ENCODE data around the gene TMUB1. TPM values are rescaled to one million over a fixed set of nuclear protein-coding genes. Genes with fewer than 3 reads are reported as not detected.

TMUB1 gene
- total RNA-seq, 3 donors from 2014 or later (not counting 1 experiment from before 2014, with no cell fraction given): 44.1 to 49.8 (median 47.3) TPM

- Histone ChIP-seq H3K4me1 (ENCODE audit: control insufficient read depth, insufficient read depth, low read length) (no peaks in the 10 kb centered on the region), H3K9me3 (ENCODE audit: control insufficient read depth, insufficient read depth, low read length) (no peaks in the 10 kb centered on the region), H3K4me3 (ENCODE audit: low read length) (no peak overlapping the region), H3K27me3 (ENCODE audit: control insufficient read depth, insufficient read depth, low read length) (no peaks in the 10 kb centered on the region), H3K36me3 (ENCODE audit: control insufficient read depth, insufficient read depth, low read length) (peaks cover 12% of the 10 kb centered on the region), H3K27ac (ENCODE audit: low read length) (no peak overlapping the region)
- no peak for DNase-seq
- Mint-ChIP-seq H3K9me3 (no peaks in the 10 kb centered on the region), H3K27ac (no peak overlapping the region), H3K4me1 (peaks cover 0 to 10% of the 10 kb centered on the region in 2 donors), H3K36me3 (no peaks in the 10 kb centered on the region), H3K4me3 (no peak overlapping the region), H3K27me3 (ENCODE audit: low read depth in 2 of 2) (no peaks in the 10 kb centered on the region)
- intact Hi-C loops (cut with micrococcal nuclease): no loop called here
- WGBS (ENCODE audit: insufficient coverage): 88% methylated on average over 30 of the region's 30 CpGs
- TF ChIP-seq, protein P1, sequence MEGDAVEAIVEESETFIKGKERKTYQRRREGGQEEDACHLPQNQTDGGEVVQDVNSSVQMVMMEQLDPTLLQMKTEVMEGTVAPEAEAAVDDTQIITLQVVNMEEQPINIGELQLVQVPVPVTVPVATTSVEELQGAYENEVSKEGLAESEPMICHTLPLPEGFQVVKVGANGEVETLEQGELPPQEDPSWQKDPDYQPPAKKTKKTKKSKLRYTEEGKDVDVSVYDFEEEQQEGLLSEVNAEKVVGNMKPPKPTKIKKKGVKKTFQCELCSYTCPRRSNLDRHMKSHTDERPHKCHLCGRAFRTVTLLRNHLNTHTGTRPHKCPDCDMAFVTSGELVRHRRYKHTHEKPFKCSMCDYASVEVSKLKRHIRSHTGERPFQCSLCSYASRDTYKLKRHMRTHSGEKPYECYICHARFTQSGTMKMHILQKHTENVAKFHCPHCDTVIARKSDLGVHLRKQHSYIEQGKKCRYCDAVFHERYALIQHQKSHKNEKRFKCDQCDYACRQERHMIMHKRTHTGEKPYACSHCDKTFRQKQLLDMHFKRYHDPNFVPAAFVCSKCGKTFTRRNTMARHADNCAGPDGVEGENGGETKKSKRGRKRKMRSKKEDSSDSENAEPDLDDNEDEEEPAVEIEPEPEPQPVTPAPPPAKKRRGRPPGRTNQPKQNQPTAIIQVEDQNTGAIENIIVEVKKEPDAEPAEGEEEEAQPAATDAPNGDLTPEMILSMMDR (IDR thresholded peaks at IDR 0.05): no peak
- ATAC-seq: no peak
Measured at GRCh38 chr7:151121380-151122170, 38.3 kb upstream of the TMUB1 start.

GRCh38 chr7:151120896-151121295, 37.6 kb upstream of the TMUB1 start:
- Histone ChIP-seq H3K27me3 (ENCODE audit: control insufficient read depth, insufficient read depth, low read length) (no peaks in the 10 kb centered on the region), H3K27ac (ENCODE audit: low read length) (no peak overlapping the region), H3K4me3 (ENCODE audit: low read length) (no peak overlapping the region), H3K4me1 (ENCODE audit: control insufficient read depth, insufficient read depth, low read length) (no peaks in the 10 kb centered on the region), H3K9me3 (ENCODE audit: control insufficient read depth, insufficient read depth, low read length) (no peaks in the 10 kb centered on the region), H3K36me3 (ENCODE audit: control insufficient read depth, insufficient read depth, low read length) (peaks cover 12% of the 10 kb centered on the region)
- H3K4me1 Mint-ChIP-seq: peaks cover 0 to 10% of the 10 kb centered on the region in 2 donors
- H3K9me3 Mint-ChIP-seq: no peaks in the 10 kb centered on the region
- no peak for DNase-seq
- TF ChIP-seq, protein P1 (IDR thresholded peaks at IDR 0.05): no peak
- no peak overlapping the region for H3K27ac Mint-ChIP-seq
- no peaks in the 10 kb centered on the region for H3K36me3 Mint-ChIP-seq
- H3K27me3 Mint-ChIP-seq (ENCODE audit: low read depth in 2 of 2): no peaks in the 10 kb centered on the region
- no peak overlapping the region for H3K4me3 Mint-ChIP-seq
- intact Hi-C loops (cut with micrococcal nuclease): no loop called here
- no peak for ATAC-seq
- 93% methylated on average over 22 of the region's 22 CpGs for WGBS (ENCODE audit: insufficient coverage)

DNA sequence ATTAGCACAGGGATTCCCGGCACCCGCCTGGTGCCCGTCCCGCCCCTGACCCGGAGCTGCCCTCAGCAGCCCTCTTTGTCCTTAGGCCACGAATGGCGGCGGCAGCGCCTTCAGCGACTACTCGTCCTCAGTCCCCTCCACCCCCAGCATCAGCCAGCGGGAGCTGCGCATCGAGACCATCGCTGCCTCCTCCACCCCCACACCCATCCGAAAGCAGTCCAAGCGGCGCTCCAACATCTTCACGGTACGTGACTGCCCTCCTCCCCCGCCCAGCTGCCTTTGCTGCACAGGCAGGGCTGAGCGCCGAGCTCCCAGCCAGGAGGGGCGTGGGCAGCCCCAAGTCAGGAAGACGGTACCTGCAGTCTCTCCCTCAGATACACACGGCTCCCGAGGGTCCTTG, 36.6 kb upstream of the TMUB1 start:
- no peaks in the 10 kb centered on the region for H3K27me3 Mint-ChIP-seq (ENCODE audit: low read depth in 2 of 2)
- no peak overlapping the region for H3K27ac Mint-ChIP-seq
- Histone ChIP-seq H3K4me1 (ENCODE audit: control insufficient read depth, insufficient read depth, low read length) (peaks cover 3% of the 10 kb centered on the region), H3K27me3 (ENCODE audit: control insufficient read depth, insufficient read depth, low read length) (no peaks in the 10 kb centered on the region), H3K36me3 (ENCODE audit: control insufficient read depth, insufficient read depth, low read length) (peaks cover 11% of the 10 kb centered on the region), H3K9me3 (ENCODE audit: control insufficient read depth, insufficient read depth, low read length) (no peaks in the 10 kb centered on the region), H3K27ac (ENCODE audit: low read length) (no peak overlapping the region), H3K4me3 (ENCODE audit: low read length) (no peak overlapping the region)
- no peaks in the 10 kb centered on the region for H3K36me3 Mint-ChIP-seq
- intact Hi-C loops (cut with micrococcal nuclease): no loop called here
- ATAC-seq: no peak
- TF ChIP-seq, protein P1 (IDR thresholded peaks at IDR 0.05): no peak
- 95% methylated on average over 27 of the region's 27 CpGs for WGBS (ENCODE audit: insufficient coverage)
- no peaks in the 10 kb centered on the region for H3K9me3 Mint-ChIP-seq
- peaks cover 0 to 10% of the 10 kb centered on the region in 2 donors for H3K4me1 Mint-ChIP-seq
- DNase-seq: no peak
- no peak overlapping the region for H3K4me3 Mint-ChIP-seq

- Mint-ChIP-seq H3K27ac (no peak overlapping the region), H3K27me3 (ENCODE audit: low read depth in 2 of 2) (no peaks in the 10 kb centered on the region), H3K4me1 (peaks cover 0 to 10% of the 10 kb centered on the region in 2 donors), H3K4me3 (no peak overlapping the region), H3K36me3 (no peaks in the 10 kb centered on the region), H3K9me3 (no peaks in the 10 kb centered on the region)
- no peak overlapping the region for H3K27ac ChIP-seq (ENCODE audit: low read length)
- intact Hi-C loops (cut with micrococcal nuclease): no loop called here
- H3K36me3 ChIP-seq (ENCODE audit: control insufficient read depth, insufficient read depth, low read length): peaks cover 10% of the 10 kb centered on the region
- peaks cover 3% of the 10 kb centered on the region for H3K4me1 ChIP-seq (ENCODE audit: control insufficient read depth, insufficient read depth, low read length)
- TF ChIP-seq, protein P1 (IDR thresholded peaks at IDR 0.05): no peak
- no peak for DNase-seq
- H3K27me3 ChIP-seq (ENCODE audit: control insufficient read depth, insufficient read depth, low read length): no peaks in the 10 kb centered on the region
- H3K4me3 ChIP-seq (ENCODE audit: low read length): no peak overlapping the region
- WGBS (ENCODE audit: insufficient coverage): 96% methylated on average over 13 of the region's 13 CpGs
- H3K9me3 ChIP-seq (ENCODE audit: control insufficient read depth, insufficient read depth, low read length): no peaks in the 10 kb centered on the region
- ATAC-seq: no peak
Measured at GRCh38 chr7:151119055-151119415, 35.7 kb upstream of the TMUB1 start.

All from natural killer cell (primary cell).